ENCODE results near the gene ALDH6A1.

GRCh38 chr14:74038020-74038859 lies 46.0 kb downstream of the ALDH6A1 start:
- peak; percentile 53 for TF ChIP-seq CTCF (IDR thresholded peaks at IDR 0.05; ENCODE audit: insufficient read depth, low read length, poor library complexity, severe bottlenecking)
- no peak for TF ChIP-seq EZH2phosphoT487 (conservative IDR thresholded peaks at IDR 0.05; ENCODE audit: low read length)
